Gastrocnemius medialis (tissue), 4 donors: Measurements from ENCODE around the gene IDUA.

Source experiments
- POLR2A ChIP-seq, 2 donors: fragments of 450-650 bp; IDR thresholded peaks; one replicate each; pipeline ENCODE4 v1.6.1; 2017; ENCODE audit warnings: antibody characterized with exemption in 2 of 2, mild to moderate bottlenecking in 2 of 2, moderate library complexity in 2 of 2
- TF ChIP-seq, protein P1 (sequence below), 5 experiments: fragments of 450-650 bp in 3 of 5; fragments of 200-600 bp in 2 of 5; sonication (generic) in 2 of 5; IDR thresholded peaks in 4 of 5; conservative IDR thresholded peaks in 1 of 5; 1 replicate in 4 of 5; 2 replicates in 1 of 5; pipeline ENCODE4 v1.5.1; 2016 to 2019; ENCODE audit warnings: antibody characterized with exemption in 5 of 5, mild to moderate bottlenecking in 3 of 5, moderate library complexity in 3 of 5

DNA sequence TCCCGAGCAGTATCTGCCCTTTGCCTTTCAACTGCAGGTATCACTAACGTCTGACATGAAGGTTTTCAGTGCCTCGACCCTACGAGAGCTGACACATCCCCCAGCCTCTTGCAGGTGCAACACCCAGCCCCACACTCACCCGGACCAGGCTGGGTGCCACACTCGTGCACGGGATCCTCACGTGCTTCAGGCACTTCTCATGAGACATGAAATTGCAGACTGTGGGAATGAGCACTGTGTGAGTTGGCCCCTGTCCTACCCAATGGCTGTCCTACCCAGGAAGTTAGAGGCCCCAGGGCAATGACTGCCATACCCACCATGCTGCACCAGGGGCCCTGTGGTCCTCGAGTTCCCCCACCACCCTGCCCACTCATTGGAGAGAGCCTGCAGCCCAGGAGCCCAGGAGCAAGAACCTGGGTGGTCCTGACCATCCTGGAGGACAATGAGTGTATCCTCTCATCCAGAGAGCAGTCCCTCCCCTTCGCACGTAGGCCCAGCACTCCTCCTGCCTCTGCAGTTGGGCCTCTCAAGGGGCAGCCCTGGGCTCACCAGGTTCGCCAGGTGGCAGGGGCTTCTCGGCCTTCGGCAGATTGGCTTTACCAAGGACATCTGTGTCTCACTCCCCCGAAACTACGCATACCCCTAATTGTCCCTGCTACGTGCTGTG lies 15.9 kb upstream of the IDUA start:
- TF ChIP-seq POLR2A (IDR thresholded peaks at IDR 0.05), result no peak
- TF ChIP-seq, protein P1, sequence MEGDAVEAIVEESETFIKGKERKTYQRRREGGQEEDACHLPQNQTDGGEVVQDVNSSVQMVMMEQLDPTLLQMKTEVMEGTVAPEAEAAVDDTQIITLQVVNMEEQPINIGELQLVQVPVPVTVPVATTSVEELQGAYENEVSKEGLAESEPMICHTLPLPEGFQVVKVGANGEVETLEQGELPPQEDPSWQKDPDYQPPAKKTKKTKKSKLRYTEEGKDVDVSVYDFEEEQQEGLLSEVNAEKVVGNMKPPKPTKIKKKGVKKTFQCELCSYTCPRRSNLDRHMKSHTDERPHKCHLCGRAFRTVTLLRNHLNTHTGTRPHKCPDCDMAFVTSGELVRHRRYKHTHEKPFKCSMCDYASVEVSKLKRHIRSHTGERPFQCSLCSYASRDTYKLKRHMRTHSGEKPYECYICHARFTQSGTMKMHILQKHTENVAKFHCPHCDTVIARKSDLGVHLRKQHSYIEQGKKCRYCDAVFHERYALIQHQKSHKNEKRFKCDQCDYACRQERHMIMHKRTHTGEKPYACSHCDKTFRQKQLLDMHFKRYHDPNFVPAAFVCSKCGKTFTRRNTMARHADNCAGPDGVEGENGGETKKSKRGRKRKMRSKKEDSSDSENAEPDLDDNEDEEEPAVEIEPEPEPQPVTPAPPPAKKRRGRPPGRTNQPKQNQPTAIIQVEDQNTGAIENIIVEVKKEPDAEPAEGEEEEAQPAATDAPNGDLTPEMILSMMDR (IDR thresholded peaks at IDR 0.05 in 4 of 5, conservative IDR thresholded peaks at IDR 0.05 in 1 of 5), result no peak
